RCC 7860 (cell line): Measurements from ENCODE around the gene SMAD1.
"Not testable (repeated sequence)": the region's sequence is repeated elsewhere in the genome, so short reads cannot be mapped to it uniquely, and the experiment has no call there.

Experiments
- DNase-seq: peaks from one replicate; pipeline ENCODE4 v3.0.0-alpha.2; 2015; ENCODE audit warnings: low spot score
- FAIRE-seq: peaks from 2 replicates; lab custom pipeline; 2012; peaks lifted over from hg19 to GRCh38; lab: Jason Lieb, UNC

Gene SMAD1

GRCh38 chr4:145525291-145525740 lies 43.7 kb downstream of the SMAD1 start:
- DNase-seq = no peak

GRCh38 chr4:145527773-145528172 lies 46.1 kb downstream of the SMAD1 start:
- no peak for DNase-seq
- FAIRE-seq = no peak

More at GRCh38 chr4:145525291-145525740, 43.7 kb downstream of the SMAD1 start:
- no peak for FAIRE-seq

GRCh38 chr4:145528601-145529000 lies 46.9 kb downstream of the SMAD1 start:
- DNase-seq (peak; percentile 35), FAIRE-seq (no peak)

- DNase-seq (no peak), FAIRE-seq (no peak)
These were observed 48.5 kb downstream of the SMAD1 start for GRCh38 chr4:145530189-145530588.

DNA sequence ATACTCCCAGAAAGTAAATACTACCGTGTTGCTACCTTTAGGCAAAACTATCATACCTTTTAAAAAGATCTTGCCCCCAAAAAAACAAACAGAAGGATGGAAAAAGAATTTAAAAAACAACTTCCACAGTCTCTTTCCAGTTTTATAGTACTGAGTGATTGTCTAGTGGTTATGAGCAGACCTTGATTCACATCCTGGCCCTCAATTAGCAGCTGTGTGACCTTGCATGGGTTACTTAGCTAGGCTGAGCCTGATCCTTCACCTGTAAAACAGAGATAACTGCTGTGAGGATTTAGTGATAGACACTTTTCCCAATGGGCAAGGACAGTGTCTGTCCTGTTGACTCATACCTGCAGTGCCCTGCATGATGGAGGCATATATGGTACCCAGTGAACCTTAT lies 49.0 kb downstream of the SMAD1 start:
- no peak for DNase-seq
- FAIRE-seq = no peak

- no peak for FAIRE-seq
- no peak for DNase-seq
These were observed 49.6 kb downstream of the SMAD1 start for GRCh38 chr4:145531223-145531622.

GRCh38 chr4:145531859-145532258 lies 50.2 kb downstream of the SMAD1 start:
- DNase-seq = no peak
- no peak for FAIRE-seq

- DNase-seq = no peak
- FAIRE-seq = no peak
These were observed 51.3 kb downstream of the SMAD1 start for GRCh38 chr4:145533001-145533400.

DNA sequence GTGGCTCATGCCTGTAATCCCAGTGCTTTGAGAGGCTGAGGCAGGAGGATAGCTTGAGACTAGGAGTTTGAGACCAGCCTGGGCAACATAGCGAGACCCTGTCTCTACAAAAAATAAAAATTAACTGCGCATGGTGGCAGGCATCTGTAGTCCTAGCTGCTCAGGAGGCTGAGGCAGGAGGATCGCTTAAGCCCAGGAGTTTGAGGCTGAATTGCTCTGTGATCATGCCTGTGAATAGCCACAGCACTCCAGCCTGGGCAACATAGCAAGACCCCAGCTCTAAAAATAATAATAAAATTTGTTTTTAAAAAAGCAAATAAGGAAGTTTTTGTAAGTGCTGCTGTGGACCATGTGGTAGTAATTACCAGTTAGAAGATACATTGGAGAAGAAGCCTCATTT lies 51.8 kb downstream of the SMAD1 start:
- FAIRE-seq, DNase-seq: not testable (repeated sequence)

DNA sequence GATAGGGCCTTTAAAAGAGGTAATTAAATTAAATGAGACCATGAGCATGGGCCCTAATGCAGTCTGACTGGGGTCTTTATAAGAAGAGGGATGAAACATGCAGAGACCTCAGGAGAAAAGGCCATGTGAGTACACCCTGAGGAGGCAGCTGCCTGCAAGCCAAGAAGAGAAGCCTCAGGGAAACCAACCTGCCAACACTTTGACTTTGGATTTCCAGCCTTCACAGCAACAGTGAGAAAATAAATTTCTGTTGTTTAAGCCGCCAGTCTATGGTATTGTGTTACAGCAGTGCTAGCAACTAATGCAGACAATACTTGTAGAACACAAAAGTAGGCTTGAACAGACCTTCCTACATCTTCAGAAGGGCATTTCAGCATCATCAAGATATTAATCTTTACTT lies 52.3 kb downstream of the SMAD1 start:
- DNase-seq = no peak
- FAIRE-seq = no peak

GRCh38 chr4:145535202-145535601 lies 53.5 kb downstream of the SMAD1 start:
- FAIRE-seq = no peak
- DNase-seq = no peak

DNA sequence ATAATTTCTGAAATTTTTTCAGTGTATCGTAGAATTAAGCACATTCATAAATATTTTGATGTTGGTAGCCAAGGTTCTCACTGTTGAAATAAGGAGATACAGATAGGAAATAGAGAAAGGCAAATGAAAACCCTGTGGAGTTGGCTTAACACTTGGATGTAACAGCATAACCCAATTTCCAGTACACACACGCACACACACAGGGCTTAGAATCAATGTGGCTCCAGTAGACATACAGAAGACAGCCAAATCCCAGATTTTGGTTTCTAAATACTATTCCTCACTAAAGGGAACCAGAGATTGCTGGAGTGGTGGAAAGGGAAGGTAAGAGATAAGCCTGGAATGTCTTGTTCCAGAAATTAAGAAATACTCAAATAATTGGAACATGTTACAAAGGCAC lies 54.4 kb downstream of the SMAD1 start:
- DNase-seq (no peak), FAIRE-seq (no peak)

DNA sequence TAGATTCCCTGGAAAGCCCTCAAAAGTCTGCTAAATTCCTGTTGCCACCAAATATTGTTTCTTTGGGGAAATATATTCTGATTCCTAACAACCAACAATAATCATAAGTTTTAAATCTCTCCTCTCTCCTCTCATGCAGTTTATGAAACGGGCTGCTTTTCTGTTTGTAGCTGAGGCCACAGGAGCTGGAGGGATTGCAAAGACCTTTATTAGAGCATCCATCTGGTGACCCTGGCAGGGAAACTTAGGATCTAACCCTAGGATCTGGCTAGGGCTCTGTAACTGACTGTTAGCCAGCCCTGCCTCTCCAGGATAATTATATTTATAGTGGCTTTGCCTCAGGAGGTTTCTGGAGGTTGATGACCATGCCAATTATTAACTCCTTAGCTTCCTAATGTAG lies 56.9 kb downstream of the SMAD1 start:
- FAIRE-seq (no peak), DNase-seq (no peak)

GRCh38 chr4:145539671-145540070 lies 58.0 kb downstream of the SMAD1 start:
- no peak for FAIRE-seq
- no peak for DNase-seq

DNA sequence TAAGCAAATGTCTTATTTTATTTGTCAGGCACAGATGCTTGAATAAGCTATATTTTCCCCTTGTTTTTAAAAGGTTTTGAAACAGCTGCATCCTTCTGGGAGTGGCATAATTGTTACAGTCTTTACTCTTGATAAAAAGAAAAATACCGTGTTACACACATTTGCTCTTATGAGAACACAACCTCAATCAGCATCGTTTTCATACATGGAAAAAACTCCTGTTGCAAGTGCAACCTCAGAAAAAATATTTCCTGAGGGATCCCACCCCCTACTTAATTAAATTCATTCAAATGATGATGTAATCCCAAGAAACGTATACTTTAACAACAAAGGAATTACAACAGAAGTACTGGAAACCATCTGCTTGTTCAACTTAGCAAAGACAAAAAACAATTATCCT lies 58.6 kb downstream of the SMAD1 start:
- no peak for FAIRE-seq
- DNase-seq = no peak

DNA sequence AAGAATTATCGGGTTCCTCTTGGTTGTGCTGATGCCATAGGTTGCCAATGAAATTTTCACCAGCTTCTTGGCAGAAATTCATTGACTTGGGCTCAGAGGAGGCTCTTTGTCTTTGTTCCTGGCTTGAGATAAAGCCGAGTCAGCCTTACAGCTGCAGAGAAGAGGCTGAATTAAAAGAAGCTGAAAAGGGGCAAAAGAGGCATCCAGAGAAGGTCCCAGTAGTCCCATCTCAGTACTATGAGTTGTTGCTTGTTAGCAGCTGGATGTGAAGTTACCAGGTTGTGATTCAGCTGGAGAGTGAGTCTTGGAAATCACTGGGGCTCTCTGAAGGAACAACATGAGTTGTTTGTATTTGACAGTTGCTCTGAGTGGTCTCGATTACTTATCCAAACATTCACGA lies 59.7 kb downstream of the SMAD1 start:
- FAIRE-seq = no peak

GRCh38 chr4:145545031-145545430 lies 63.4 kb downstream of the SMAD1 start:
- no peak for FAIRE-seq
- DNase-seq = no peak

More for the DNA sequence above, 59.7 kb downstream of the SMAD1 start:
- DNase-seq = no peak

DNA sequence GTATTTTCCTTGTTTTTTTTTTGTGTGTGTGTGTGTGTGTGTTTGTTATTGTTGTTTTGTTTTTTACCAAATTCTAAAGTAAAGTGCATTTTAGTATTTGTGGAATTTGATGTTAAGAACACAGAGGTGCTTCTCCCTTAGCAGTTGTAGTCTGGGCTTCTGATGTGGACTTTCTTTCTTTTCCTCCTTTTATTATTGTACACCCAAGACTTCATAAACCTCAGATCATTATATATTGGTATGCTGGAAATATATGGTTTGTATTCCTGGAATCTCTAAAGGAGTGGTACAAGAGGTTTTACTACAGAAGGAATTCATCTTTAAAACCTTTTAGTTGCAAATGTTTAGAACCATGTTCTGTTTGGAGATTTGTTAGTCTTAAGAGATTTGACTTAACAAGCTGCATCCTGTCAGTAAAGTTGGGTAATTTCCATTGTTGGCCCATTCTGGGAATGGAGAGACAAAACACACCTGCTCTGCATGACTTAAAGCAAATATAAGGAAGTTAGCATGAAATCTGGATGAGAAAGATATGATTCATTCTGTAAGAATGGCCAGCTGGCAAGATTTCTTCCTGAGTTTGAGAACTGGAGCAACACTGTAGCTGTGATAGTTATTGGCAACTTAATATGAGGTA lies 64.0 kb downstream of the SMAD1 start:
- FAIRE-seq = peak; percentile 84
- DNase-seq = peak; percentile 42

DNA sequence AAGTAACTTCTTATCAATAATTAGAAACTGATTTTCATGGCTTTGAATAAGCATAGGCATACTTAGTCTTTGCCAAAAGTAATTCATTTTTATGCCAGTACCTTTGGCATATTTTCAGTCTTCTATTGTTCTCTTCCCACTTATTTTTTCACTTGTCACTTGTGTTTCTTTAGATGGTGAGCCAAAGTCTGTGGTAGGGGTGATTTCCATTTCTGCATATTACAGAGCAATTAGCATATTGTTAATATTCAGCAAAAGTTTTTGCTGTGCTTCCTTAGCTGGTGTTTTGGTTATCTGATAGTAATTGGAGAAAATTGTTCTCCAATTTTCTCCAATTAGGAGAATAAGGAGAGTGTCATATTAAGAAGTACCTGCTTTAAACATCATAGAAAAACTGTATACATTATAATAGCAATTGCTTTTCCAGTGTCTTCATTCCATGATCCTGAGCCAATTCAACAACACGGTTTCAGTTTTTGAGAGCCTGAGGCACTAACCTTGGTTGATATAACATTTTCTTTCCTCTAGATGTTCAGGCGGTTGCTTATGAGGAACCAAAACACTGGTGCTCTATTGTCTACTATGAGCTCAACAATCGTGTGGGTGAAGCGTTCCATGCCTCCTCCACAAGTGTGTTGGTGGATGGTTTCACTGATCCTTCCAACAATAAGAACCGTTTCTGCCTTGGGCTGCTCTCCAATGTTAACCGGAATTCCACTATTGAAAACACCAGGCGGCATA lies 64.7 kb downstream of the SMAD1 start:
- no peak for FAIRE-seq
- DNase-seq = no peak

DNA sequence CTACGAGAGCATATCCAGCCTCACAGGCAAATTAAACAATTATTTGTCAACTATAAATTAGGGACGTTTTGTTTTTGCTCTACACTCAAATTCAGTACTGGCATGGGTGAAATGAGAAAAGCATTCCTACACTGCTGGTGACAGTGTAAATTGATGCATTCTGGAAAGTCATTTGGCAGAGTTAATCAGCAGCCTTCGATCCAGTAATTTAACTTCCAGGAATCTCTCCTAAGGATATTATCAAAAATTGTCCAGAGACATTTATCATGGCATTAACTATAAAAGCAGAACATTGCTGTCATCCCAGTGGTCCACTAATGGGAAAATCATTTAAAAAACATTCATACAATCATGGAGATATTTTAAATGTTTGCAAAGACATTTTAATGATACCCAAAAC lies 70.0 kb downstream of the SMAD1 start:
- FAIRE-seq (no peak), DNase-seq (no peak)

GRCh38 chr4:145552181-145552822 lies 70.6 kb downstream of the SMAD1 start:
- DNase-seq = no peak
- no peak for FAIRE-seq

- FAIRE-seq = no peak
- no peak for DNase-seq
These were observed 71.7 kb downstream of the SMAD1 start for GRCh38 chr4:145553375-145553774.
